H9 (cell line): ENCODE measurements around the gene CA12. TPM values are rescaled to one million over a fixed set of nuclear protein-coding genes. Genes with fewer than 3 reads are reported as not detected.
A peak's percentile ranks its signal among the peaks of the same experiment; 100 is the strongest.

Experiments
- DNase-seq: peaks from one replicate; pipeline ENCODE4 v3.0.0-alpha.2; 2017
- H2AFZ ChIP-seq: one replicate; pipeline ENCODE4 v1.6.1; 2013; ENCODE audit warnings: mild to moderate bottlenecking, low read length, control low read depth, moderate library complexity
- H2AK5ac ChIP-seq: 2 replicates; pipeline ENCODE4 v1.6.1; 2013; ENCODE audit warnings: low read length, control low read depth, mixed read lengths; ENCODE audit not compliant: insufficient read length
- H2BK120ac ChIP-seq: one replicate; pipeline ENCODE4 v1.6.1; 2013; ENCODE audit warnings: low read depth, mild to moderate bottlenecking, low read length, control low read depth, inconsistent platforms; ENCODE audit not compliant: poor library complexity, severe bottlenecking
- H2BK12ac ChIP-seq: 2 replicates; pipeline ENCODE4 v1.6.1; 2013; ENCODE audit warnings: low read length, control low read depth, mixed read lengths, low read depth; ENCODE audit not compliant: insufficient read length
- H2BK15ac ChIP-seq: 2 replicates; pipeline ENCODE4 v1.6.1; 2013; ENCODE audit warnings: low read depth, low read length, control low read depth
- H2BK20ac ChIP-seq: one replicate; pipeline ENCODE4 v1.6.1; 2013; ENCODE audit warnings: low read depth, mild to moderate bottlenecking, low read length, control low read depth, inconsistent platforms; ENCODE audit not compliant: poor library complexity, severe bottlenecking
- H2BK5ac ChIP-seq: 2 replicates; pipeline ENCODE4 v1.6.1; 2013; ENCODE audit warnings: low read length, control low read depth, mixed read lengths; ENCODE audit not compliant: insufficient read length
- H3K14ac ChIP-seq: 2 replicates; pipeline ENCODE4 v1.6.1; 2013; ENCODE audit warnings: low read length, control low read depth; ENCODE audit not compliant: insufficient read depth
- H3K18ac ChIP-seq: 2 replicates; pipeline ENCODE4 v1.6.1; 2013; ENCODE audit warnings: low read depth, mild to moderate bottlenecking, mixed read lengths, low read length, control low read depth; ENCODE audit not compliant: insufficient read length
- H3K23ac ChIP-seq: 2 replicates; pipeline ENCODE4 v1.6.1; 2013; ENCODE audit warnings: low read length, control low read depth, mixed read lengths, low read depth; ENCODE audit not compliant: insufficient read length
- H3K23me2 ChIP-seq: 2 replicates; pipeline ENCODE4 v1.6.1; 2013; ENCODE audit warnings: low read depth, mild to moderate bottlenecking, mixed read lengths, low read length, control low read depth; ENCODE audit not compliant: insufficient read length, poor library complexity, severe bottlenecking
- H3K27ac ChIP-seq: 2 replicates; pipeline ENCODE4 v1.5.1; 2013; ENCODE audit warnings: low read length, control low read depth, mixed read lengths, low read depth; ENCODE audit not compliant: insufficient read length
- H3K27me3 ChIP-seq: 2 replicates; pipeline ENCODE4 v1.6.1; 2013; ENCODE audit warnings: low read length, control low read depth, inconsistent platforms; ENCODE audit not compliant: insufficient read depth
- H3K4ac ChIP-seq: 2 replicates; pipeline ENCODE4 v1.6.1; 2013; ENCODE audit warnings: low read depth, mild to moderate bottlenecking, control low read depth, inconsistent platforms, low read length, moderate library complexity
- H3K4me1 ChIP-seq: 2 replicates; pipeline ENCODE4 v1.6.1; 2013; ENCODE audit warnings: low read length, control low read depth, inconsistent platforms; ENCODE audit not compliant: insufficient read depth
- H3K4me2 ChIP-seq: 2 replicates; pipeline ENCODE4 v1.6.1; 2013; ENCODE audit warnings: low read length, control low read depth, mixed read lengths; ENCODE audit not compliant: insufficient read length, insufficient read depth
- H3K56ac ChIP-seq: 2 replicates; pipeline ENCODE4 v1.6.1; 2013; ENCODE audit warnings: low read depth, mild to moderate bottlenecking, mixed read lengths, low read length, control low read depth; ENCODE audit not compliant: insufficient read length
- H3K79me1 ChIP-seq: 2 replicates; pipeline ENCODE4 v1.6.1; 2013; ENCODE audit warnings: low read depth, mild to moderate bottlenecking, moderate library complexity, low read length, control low read depth, inconsistent platforms; ENCODE audit not compliant: insufficient read depth, poor library complexity, severe bottlenecking
- H3K79me2 ChIP-seq: 2 replicates; pipeline ENCODE4 v1.6.1; 2013; ENCODE audit warnings: low read length, control low read depth, inconsistent platforms; ENCODE audit not compliant: insufficient read depth
- H3K9ac ChIP-seq: 2 replicates; pipeline ENCODE4 v1.6.1; 2013; ENCODE audit warnings: low read length, control low read depth, mixed read lengths; ENCODE audit not compliant: insufficient read length; ENCODE audit errors: extremely low read depth
- H3K9me3 ChIP-seq: one replicate; pipeline ENCODE4 v1.6.1; 2013; ENCODE audit warnings: low read depth, low read length, inconsistent platforms; ENCODE audit not compliant: control insufficient read depth
- H3T11ph ChIP-seq: one replicate; pipeline ENCODE4 v1.6.1; 2013; ENCODE audit warnings: mild to moderate bottlenecking, low read length, control low read depth, inconsistent platforms
- H4K20me1 ChIP-seq: one replicate; pipeline ENCODE4 v1.6.1; 2013; ENCODE audit not compliant: control insufficient read depth, insufficient read length, insufficient read depth
- H4K5ac ChIP-seq: 2 replicates; pipeline ENCODE4 v1.6.1; 2013; ENCODE audit warnings: low read depth, mild to moderate bottlenecking, mixed read lengths, low read length, control low read depth; ENCODE audit not compliant: insufficient read length
- H4K8ac ChIP-seq: replicated peaks from 2 replicates; pipeline ENCODE4 v1.6.1; 2013; ENCODE audit warnings: low read length, control low read depth, mixed read lengths, low read depth; ENCODE audit not compliant: insufficient read length
- H4K91ac ChIP-seq: 2 replicates; pipeline ENCODE4 v1.6.1; 2013; ENCODE audit warnings: low read depth, mild to moderate bottlenecking, moderate library complexity, mixed read lengths, low read length, control low read depth; ENCODE audit not compliant: insufficient read length
- H3K27ac Mint-ChIP-seq, 3 experiments: 2 replicates in 2 of 3; 3 replicates in 1 of 3; pipeline ENCODE4 v1.8.0; 2020 to 2021; ENCODE audit warnings: mixed read lengths in 3 of 3, mild to moderate bottlenecking in 1 of 3, moderate library complexity in 1 of 3
- H3K27me3 Mint-ChIP-seq: 2 replicates; pipeline ENCODE4 v1.8.0; 2021; ENCODE audit warnings: low read depth, mild to moderate bottlenecking, moderate library complexity, mixed read lengths
- H3K36me3 Mint-ChIP-seq, 3 experiments: 2 replicates in 2 of 3; 3 replicates in 1 of 3; pipeline ENCODE4 v1.8.0; 2020 to 2021; ENCODE audit warnings: low read depth in 3 of 3, mixed read lengths in 3 of 3; ENCODE audit not compliant: insufficient read depth in 1 of 3
- H3K4me1 Mint-ChIP-seq, 2 experiments: 2 replicates each; pipeline ENCODE4 v1.8.0; 2020; ENCODE audit warnings: mixed read lengths in 2 of 2
- H3K4me3 Mint-ChIP-seq, 2 experiments: 2 replicates in 1 of 2; 3 replicates in 1 of 2; pipeline ENCODE4 v1.8.0; 2020 to 2021; ENCODE audit warnings: mild to moderate bottlenecking in 2 of 2, mixed read lengths in 2 of 2, moderate library complexity in 1 of 2
- H3K9me3 Mint-ChIP-seq, 2 experiments: 2 replicates in 1 of 2; 3 replicates in 1 of 2; pipeline ENCODE4 v1.8.0; 2020; ENCODE audit warnings: mild to moderate bottlenecking in 2 of 2, mixed read lengths in 2 of 2, moderate library complexity in 1 of 2
- CTCF ChIP-seq: fragments of 200-600 bp; sonication (generic); conservative IDR thresholded peaks from 3 replicates; pipeline ENCODE4 v1.8.0; 2021; ENCODE audit warnings: antibody characterized with exemption, mild to moderate bottlenecking
- WGBS: extraction: QIAGEN DNeasy Blood & Tissue Kit; methylation state at CpG from one replicate; pipeline ENCODE4 v1.1.7; 2013; ENCODE audit warnings: missing lambda C conversion rate, low lambda C conversion rate, mixed read lengths; ENCODE audit not compliant: insufficient read length; ENCODE audit errors: extremely low coverage; 5-methylcytosine and 5-hydroxymethylcytosine counted together
- total RNA-seq: library from RNA; stranded (reverse); gene quantifications from 2 replicates; pipeline ENCODE4 v1.2.1, GENCODE V29; 2021

The CA12 gene
- total RNA-seq, 1 experiment from 2014 or later = 0.68 TPM

- Mint-ChIP-seq H3K36me3 (no peaks in the 10 kb centered on the region), H3K4me1 (peaks cover 52 to 55% of the 10 kb centered on the region in 2 experiments), H3K27me3 (peaks cover 8% of the 10 kb centered on the region), H3K27ac (peak overlapping the region in 1 of 3 experiments; percentile 91; a peak in 1 of 7 replicates), H3K9me3 (no peaks in the 10 kb centered on the region), H3K4me3 (no peak overlapping the region)
- Histone ChIP-seq H3K23ac (no peak overlapping the region), H2BK20ac (no peak overlapping the region), H3K79me2 (no peaks in the 10 kb centered on the region), H2BK12ac (no peak overlapping the region), H3K4me2 (peak overlapping the region; percentile 34), H3K27me3 (no peaks in the 10 kb centered on the region), H3K14ac (peak overlapping the region; percentile 25; the same call in 1 of the 2 replicates), H3K27ac (no peak overlapping the region), H3K9me3 (no peaks in the 10 kb centered on the region), H2BK15ac (no peak overlapping the region), H3K56ac (no peak overlapping the region), H3K9ac (no peak overlapping the region), H4K20me1 (no peaks in the 10 kb centered on the region), H4K8ac (no peak overlapping the region), H2BK120ac (no peak overlapping the region), H4K91ac (no peak overlapping the region), H2BK5ac (no peak overlapping the region), H3K4me1 (peaks cover 16% of the 10 kb centered on the region), H3K79me1 (no peaks in the 10 kb centered on the region), H2AFZ (no peak overlapping the region), H3K4ac (no peak overlapping the region), H3K18ac (no peak overlapping the region), H2AK5ac (no peak overlapping the region), H3K23me2 (peaks cover 6% of the 10 kb centered on the region), H3T11ph (no peak overlapping the region), H4K5ac (no peak overlapping the region)
- DNase-seq = no peak
- no peak for TF ChIP-seq CTCF
- no CpG with 5 or more reads among the region's 3 CpGs for WGBS
Measured at GRCh38 chr15:63340878-63341277, 40.8 kb downstream of the CA12 start.
